HG02943 (cell line): Measurements from ENCODE around the gene HOXA2.
A peak's percentile ranks its signal among the peaks of the same experiment; 100 is the strongest.

ENCODE experiments used
- ATAC-seq: cut with Tn5 transposase; IDR thresholded peaks from one replicate; pipeline ENCODE4 v1.9.1; 2021; ENCODE audit warnings: mild to moderate bottlenecking, low read depth, moderate library complexity; ENCODE audit not compliant: unreplicated experiment

The HOXA2 gene

DNA sequence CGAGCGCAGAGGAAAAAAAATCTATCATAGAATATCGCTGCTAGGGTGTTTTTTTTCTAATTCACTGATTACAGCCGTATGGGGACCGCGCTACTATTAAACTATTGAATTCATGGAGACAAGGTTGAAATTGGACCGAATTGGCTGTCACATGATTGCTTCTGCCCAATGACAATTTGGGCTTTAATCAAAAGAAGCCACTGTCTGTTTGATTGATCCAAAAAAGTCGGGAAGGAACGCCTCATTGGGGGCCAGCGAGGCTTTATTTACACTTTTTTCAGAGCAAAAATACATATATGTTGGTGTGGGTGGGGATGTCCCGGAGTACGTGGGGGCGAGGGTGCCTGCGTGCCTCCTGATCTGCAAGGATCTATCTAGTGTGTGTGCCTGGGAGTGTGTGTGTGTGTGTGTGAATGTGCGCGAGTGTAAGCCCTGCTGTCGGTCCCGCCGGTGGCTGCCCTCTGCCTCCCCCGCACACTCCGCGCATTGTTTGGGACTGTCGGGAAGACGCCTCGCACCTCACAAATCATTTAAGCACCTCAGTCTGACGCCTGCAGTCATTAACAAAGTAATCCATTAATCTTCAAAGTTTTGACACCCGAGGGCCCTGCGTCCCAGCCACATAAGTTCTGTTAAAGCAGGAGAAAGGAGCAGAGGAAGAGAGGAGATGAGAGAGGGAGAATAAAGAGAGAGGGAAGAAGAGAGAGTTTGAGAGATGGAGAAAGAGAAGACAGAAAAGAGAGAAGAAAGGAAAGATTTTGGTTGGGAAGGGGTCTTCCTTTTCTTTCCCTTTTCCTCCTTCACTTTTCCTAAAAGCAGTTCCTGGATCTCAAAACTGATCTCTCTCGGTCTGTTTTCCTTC lies at the start of gene HOXA2:
TSS of gene HOXA2 (minus strand) at position 103 of the 862 bp plus-strand sequence. CDS start 183 bp downstream, outside the sequence.
- ATAC-seq = no peak

- no peak for ATAC-seq
Measured at GRCh38 chr7:27151341-27151930, 49.0 kb upstream of the HOXA2 start.

DNA sequence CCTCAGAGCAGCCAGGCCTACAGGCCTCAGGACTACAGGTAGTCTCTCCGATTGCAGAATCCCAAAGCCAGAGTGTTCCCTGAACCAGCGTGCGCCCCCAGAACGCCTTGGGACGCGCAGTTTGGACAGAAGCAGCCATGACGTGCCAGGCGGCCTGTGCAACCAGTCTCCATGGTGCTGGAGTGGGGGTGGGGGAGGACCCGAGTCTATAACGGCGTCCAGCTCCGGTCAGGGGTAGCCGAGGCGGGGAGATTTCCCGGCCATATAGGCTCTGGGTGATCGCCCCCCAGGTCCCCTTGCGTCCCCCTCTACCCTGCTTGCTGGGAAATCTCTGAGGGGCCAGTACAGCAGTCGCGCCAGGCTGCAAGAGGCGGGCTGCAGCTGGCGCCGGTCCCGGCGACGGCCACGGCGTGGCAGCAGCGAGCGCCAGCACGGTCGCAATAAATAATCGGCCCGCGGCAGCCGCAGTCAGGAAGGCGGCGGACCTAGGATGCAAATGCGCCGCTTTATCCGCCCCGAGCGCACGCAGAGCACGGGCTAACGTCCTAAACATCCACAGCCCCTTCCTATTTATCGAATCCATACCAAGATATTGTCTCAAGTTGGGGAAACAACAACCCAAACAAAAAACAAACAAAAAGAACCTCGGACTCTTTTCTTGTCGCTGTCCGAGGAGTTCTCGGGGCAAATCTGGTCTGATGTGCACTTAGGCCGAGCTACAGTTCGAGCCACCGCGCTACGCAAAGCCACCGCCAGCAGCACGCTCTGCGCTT lies 48.3 kb upstream of the HOXA2 start:
- peak; percentile 69 for ATAC-seq

DNA sequence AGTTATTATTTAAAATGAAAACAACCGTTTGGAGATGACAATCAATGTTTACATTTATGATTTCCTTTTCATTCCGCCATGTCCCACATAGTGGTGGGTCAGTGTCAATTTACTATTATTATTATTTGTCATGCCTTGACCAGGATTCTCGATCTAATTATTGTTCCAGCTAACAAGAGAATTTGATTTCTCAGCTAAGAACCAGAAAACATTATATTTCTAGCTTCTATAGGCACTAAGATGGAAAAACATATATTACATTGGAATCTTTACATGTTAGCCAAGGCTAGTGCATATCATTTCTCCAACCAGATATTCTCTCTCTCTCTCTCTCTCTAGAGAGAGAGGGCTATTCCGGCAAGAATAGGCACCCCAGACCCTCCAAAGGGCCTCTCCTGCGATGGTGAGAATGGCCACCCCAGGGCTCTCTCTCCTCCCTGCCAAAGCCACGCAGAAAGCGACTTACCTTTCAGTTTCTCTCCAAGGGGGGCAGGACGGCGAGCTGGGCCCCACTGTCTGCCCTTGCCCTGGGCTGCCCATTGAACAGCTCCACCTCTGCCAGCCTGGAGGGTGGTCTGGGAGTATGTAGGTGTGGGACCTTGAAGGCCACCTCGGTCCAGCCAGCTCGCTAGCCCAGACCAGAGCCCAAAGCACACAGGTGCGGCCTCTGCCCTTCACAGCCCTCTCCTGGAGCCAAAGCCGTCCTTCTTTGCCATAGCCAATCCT lies 47.5 kb upstream of the HOXA2 start:
- peak; percentile 9 for ATAC-seq

DNA sequence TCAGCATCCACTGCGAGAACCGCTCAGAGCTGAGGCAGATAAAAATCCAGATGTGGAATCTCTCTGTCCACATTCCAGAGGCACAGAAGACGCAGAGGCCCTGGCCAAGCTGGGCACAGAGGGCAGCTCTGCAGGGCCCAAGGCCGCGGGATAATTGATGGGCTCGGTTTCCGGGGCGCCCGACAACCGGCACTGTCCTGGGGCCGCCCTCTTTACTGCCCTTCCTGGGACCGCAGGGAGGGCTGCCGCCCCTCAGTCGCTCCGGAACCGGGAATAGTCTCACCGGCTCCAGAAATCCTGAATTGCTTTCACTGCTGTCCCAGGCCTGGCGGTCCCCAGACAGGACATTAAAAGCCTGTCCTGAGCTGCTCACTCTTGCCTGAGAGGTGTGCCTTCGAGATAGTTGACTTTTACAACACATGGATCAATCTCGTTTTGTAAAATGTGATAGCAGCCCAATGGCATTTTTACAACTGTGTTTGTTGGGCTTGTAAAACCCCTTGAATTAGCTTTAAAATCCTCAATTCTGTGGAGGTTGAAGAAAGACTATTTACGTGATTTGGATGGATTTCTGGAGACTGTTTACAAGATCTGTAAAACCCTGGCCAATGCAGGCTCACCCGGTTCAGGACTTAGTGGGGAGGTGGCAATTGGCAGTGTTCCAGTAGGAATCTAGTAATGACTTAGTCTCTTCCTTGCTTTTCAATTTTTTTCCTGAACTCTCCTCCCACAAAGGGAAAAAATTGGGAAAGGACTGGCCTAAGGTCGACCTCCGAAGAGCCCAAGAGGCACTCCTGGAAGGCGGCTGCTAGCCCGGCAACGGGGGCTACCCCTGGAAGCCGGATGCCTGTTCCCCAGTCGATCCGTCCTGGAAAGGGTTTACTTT lies 46.5 kb upstream of the HOXA2 start:
- no peak for ATAC-seq

- ATAC-seq = no peak
Measured at GRCh38 chr7:27148031-27148755, 45.7 kb upstream of the HOXA2 start.

DNA sequence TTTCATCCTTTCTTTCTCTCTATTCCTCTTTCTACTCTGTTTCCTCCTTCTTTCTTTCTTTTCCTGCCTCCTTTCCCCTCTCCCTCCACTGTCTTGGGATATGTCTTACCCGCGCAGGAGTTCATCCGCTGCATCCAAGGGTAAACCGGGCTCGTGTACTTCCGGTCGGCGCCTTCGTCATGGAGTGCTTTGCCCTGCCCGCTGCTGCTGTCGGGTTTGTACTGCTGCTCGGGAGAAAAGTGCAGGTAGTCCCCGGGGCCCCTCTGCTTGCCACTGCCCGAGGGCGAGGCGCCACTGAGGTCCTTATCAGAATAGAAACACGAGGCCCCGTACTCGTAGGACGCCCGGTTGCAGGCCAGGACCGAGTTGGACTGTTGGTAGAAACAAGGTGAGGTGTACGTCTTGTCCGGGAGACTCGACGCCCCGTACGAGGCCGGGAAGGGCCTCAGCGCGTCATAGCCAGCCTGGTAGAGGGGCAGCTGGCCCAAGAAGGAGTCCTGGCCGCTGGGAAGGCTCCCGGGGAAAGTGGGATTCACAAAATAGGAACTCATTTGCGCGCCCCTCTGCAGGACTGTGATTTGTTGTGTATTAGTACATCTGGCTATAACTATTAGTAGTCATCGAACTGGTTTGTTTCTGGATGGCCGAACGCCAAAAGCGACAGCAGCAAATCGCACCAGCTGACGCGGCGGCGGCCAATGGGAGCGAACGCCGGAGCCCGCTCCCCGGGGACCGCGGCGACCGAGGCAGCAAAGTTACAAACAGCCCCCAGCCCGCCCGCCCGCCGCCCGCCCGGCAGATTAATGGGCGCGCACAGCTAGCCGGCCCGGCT lies 44.9 kb upstream of the HOXA2 start, which contains the start of gene HOXA6:
TSS of gene HOXA6 (minus strand) at position 576 of the 832 bp plus-strand sequence. CDS start at position 551, 25 bp downstream.
- no peak for ATAC-seq

DNA sequence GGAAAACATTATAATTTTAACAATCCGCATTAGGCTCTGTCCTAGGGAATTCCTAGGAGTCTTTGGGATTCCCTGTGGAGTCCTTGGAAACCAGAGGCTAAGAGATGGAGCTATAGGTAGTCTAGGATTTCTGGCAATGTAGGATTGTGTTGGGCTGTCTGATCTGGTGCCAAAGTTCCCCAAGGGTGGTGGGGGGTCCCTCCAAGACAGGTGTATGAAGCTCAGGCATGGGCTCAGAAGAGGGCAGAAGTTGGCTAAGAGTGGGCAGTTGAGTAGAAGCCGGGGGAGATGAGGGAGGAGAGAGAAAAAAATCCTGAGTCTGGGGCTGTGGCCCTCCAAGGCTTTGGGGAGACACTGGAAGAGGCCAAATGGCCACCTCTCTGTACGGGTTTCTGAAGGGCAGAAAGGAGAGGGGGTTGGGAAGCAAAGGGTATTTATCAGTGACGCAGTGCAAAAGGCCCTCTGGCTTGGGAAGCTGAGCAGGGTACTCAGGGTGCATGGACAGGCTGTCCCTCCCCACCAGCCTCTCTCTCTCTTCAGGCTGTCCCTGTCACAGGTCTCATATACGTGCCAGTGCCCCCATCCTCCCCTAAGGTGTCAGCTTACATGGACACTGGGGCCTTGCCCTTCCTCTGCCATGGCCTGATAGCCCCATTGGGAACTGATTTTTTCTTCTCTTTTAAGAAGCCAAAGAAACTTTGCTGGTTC lies 44.2 kb upstream of the HOXA2 start:
- no peak for ATAC-seq

DNA sequence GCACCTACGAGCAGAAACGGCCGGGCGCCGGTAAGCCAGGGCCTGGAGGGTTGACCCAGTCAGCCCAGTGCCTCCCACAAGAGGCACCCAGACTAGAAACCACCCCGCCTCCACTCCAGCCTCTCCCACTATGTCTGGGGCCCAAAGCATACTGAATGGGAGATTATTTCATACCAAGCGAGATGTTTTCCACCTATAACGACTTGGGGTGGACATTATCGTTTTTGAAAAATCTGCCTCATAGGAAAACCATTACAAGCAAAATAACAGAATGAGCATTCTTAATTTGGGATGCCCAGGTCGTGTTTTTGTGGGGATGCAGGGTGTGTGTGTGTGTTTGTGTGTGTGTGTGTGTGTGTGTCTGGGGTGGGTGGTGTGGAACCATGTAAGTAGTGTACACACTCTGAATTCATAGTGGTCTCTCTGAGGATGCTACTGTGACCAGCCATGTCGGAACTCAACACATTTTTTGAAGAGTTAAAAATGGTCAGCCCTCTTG lies 43.5 kb upstream of the HOXA2 start:
- no peak for ATAC-seq

GRCh38 chr7:27145165-27145913 lies 42.9 kb upstream of the HOXA2 start:
- ATAC-seq = no peak

GRCh38 chr7:27144781-27145164 lies 42.3 kb upstream of the HOXA2 start:
- no peak for ATAC-seq

DNA sequence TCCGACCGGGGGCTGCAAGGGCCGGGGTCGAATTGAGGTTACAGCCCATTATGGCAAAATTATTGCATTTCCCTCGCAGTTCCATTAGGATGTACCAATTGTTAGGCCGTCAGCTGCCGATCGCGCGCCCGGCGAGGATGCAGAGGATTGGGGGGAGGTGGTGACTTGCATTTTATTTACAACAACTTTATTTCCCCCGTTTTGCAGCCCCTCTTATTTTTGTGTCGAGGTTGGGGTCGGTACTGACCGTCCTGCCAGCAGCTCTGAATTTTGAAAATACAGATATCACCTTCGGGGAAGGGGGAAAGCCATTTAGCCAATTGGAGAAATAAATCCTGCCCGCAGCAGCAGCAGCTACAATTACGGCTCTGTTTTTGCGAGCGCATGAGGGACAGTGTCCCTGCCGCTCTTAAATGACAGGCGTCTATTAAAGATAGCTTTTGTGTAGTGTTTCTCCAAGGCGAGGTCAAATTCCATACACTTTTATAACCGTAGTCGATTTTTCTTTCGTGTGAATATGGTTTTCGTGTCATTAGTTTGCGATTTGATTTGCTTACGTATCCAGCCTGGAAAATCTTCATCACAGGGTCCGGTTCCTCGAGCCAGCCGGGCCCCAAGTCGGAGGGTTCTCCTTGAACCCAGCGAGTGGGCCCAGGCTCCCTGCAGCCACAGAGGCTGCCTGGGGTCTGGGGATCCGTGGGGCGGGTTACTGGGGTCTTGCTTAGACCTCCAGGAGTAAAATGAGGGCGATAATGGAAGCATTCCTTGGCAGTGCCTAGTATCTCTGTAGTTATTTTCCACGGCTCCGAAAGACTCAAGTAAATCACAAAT lies 41.7 kb upstream of the HOXA2 start:
- no peak for ATAC-seq

DNA sequence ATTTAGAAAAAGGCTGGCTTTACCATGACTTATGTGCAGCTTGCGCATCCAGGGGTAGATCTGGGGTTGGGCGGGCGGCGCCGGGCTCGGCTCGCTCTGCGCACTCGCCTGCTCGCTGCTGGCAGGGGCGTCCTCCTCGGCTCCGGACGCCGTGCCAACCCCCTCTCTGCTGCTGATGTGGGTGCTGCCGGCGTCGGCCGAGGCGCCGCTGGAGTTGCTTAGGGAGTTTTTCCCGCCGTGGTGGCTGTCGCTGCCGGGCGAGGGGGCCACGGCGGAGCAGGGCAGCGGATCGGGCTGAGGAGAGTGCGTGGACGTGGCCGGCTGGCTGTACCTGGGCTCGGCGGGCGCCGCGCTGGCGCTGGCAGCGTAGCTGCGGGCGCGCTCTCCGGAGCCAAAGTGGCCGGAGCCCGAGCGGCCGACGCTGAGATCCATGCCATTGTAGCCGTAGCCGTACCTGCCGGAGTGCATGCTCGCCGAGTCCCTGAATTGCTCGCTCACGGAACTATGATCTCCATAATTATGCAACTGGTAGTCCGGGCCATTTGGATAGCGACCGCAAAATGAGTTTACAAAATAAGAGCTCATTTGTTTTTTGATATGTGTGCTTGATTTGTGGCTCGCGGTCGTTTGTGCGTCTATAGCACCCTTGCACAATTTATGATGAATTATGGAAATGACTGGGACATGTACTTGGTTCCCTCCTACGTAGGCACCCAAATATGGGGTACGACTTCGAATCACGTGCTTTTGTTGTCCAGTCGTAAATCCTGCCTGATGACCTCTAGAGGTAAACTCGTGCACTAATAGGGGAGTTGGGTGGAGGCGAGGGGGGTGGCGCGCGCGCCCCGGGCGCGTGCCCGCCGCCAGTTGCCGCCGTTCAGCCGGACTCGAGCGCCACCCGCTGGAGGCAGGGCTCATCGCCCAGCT lies 40.8 kb upstream of the HOXA2 start, which contains the start of gene HOXA5:
TSS of gene HOXA5 (minus strand) at position 659 of the 927 bp plus-strand sequence. CDS start at position 585, 74 bp downstream.
- ATAC-seq = no peak

- ATAC-seq = no peak
Measured at GRCh38 chr7:27142580-27143022, 40.1 kb upstream of the HOXA2 start.
